ENCODE results near the gene ABCC8. TPM values are rescaled to one million over a fixed set of nuclear protein-coding genes. Genes with fewer than 3 reads are reported as not detected.

ABCC8 gene
- total and polyA plus RNA-seq, 2 of the 8 experiments (the other 6 are each of a cell fraction or from before 2014, with no cell fraction given) = 3.7 to 4.9 TPM

- Histone ChIP-seq H2BK12ac (ENCODE audit: low read depth, low read length) (no peak overlapping the region), H3K79me2 (ENCODE audit: control insufficient read depth in 1 of 2, insufficient read depth in 2 of 2, low read length in 2 of 2) (no peaks in the 10 kb centered on the region), H2AFZ (ENCODE audit: low read length) (no peak overlapping the region), H3K23ac (ENCODE audit: insufficient read length) (no peak overlapping the region), H3K27ac (ENCODE audit: low read depth, low read length) (no peak overlapping the region), H2AK5ac (ENCODE audit: low read depth, low read length) (no peak overlapping the region), H3K36me3 (ENCODE audit: control insufficient read depth in 2 of 4, insufficient read depth in 4 of 4, low read length in 3 of 4) (no peaks in the 10 kb centered on the region), H3K4me3 (ENCODE audit: extremely low read depth in 1 of 4, insufficient read depth in 2 of 4, low read depth in 3 of 4, low read length in 4 of 4) (no peak overlapping the region), H3K79me1 (ENCODE audit: low read depth, low read length) (no peaks in the 10 kb centered on the region), H4K91ac (replicated peaks; ENCODE audit: insufficient read length, low read length) (no peak overlapping the region), H3K23me2 (ENCODE audit: low read depth, low read length) (no peaks in the 10 kb centered on the region), H2BK15ac (ENCODE audit: low read length) (no peak overlapping the region), H4K20me1 (replicated peaks in 1 of 2; ENCODE audit: control insufficient read depth in 1 of 2, insufficient read depth in 2 of 2, low read length in 2 of 2) (no peaks in the 10 kb centered on the region), H3K4me2 (ENCODE audit: insufficient read depth in 1 of 2, low read depth in 2 of 2, low read length in 2 of 2) (no peak overlapping the region), H3K4ac (replicated peaks; ENCODE audit: insufficient read length, low read depth, low read length) (no peak overlapping the region), H3K27me3 (replicated peaks in 1 of 4; ENCODE audit: control insufficient read depth in 3 of 4, extremely low read depth in 1 of 4, insufficient read depth in 3 of 4, low read length in 3 of 4) (peaks cover 0 to 6% (median 5%) of the 10 kb centered on the region in 4 experiments; a peak in 3 of 7 replicates), H2BK20ac (ENCODE audit: low read length) (no peak overlapping the region), H4K5ac (ENCODE audit: insufficient read length, low read depth, low read length) (no peak overlapping the region), H3K56ac (replicated peaks; ENCODE audit: insufficient read length, low read depth, low read length) (no peak overlapping the region), H3K14ac (ENCODE audit: insufficient read length) (no peak overlapping the region), H4K8ac (ENCODE audit: extremely low read depth, insufficient read depth, low read length) (no peak overlapping the region), H3K18ac (ENCODE audit: extremely low read depth, low read length) (no peak overlapping the region), H2BK120ac (replicated peaks; ENCODE audit: low read depth, low read length) (no peak overlapping the region), H3K9ac (replicated peaks in 1 of 4; ENCODE audit: extremely low read depth in 1 of 4, low read depth in 3 of 4, low read length in 3 of 4) (no peak overlapping the region), H3K9me3 (ENCODE audit: insufficient read depth in 2 of 2, low read depth in 1 of 2, low read length in 1 of 2) (no peaks in the 10 kb centered on the region; a peak in 1 of 4 replicates), H3K4me1 (replicated peaks in 1 of 4; ENCODE audit: control insufficient read depth in 3 of 4, insufficient read depth in 4 of 4, low read length in 3 of 4) (no peaks in the 10 kb centered on the region; a peak in 1 of 7 replicates), H2BK5ac (ENCODE audit: low read depth, low read length) (no peak overlapping the region)
- POLR2A ChIA-PET (ENCODE audit: partially characterized antibody) = interaction anchor here (1.2 to 1.7 kb wide), 2 partner anchors 14 to 47 kb away, joined by 3 read pairs; no protein-coding TSS in a partner anchor
- DNase-seq (ENCODE audit: low read depth in 1 of 2, low spot score in 2 of 2) = no peak
- CTCF ChIA-PET (ENCODE audit: partially characterized antibody) = interaction anchor here (1.1 to 1.4 kb wide), 2 partner anchors 47 to 58 kb away, joined by 3 to 4 read pairs; no protein-coding TSS in a partner anchor
- FAIRE-seq = no peak
- WGBS, 2 experiments (ENCODE audit: extremely low coverage in 1 of 2, insufficient coverage in 1 of 2, insufficient read length in 1 of 2, insufficient replicate concordance in 2 of 2, low coverage in 1 of 2, low lambda C conversion rate in 2 of 2, missing lambda C conversion rate in 1 of 2) = 84% methylated on average over 5 of the region's 5 CpGs; no CpG with 5 or more reads in 1 of the 2 experiments
- TF ChIP-seq SP4 (IDR thresholded peaks at IDR 0.05; ENCODE audit: low read length) (no peak), TCF12 (IDR thresholded peaks at IDR 0.05; ENCODE audit: low read depth, low read length) (no peak), GABPA (IDR thresholded peaks at IDR 0.05; ENCODE audit: borderline replicate concordance, insufficient read depth, low read length) (no peak)
Measured at GRCh38 chr11:17445240-17445795, 31.3 kb downstream of the ABCC8 start.
